K562 (cell line): ENCODE results near the gene EPOP. TPM values are rescaled to one million over a fixed set of nuclear protein-coding genes. Genes with fewer than 3 reads are reported as not detected.

Source experiments
- DNMT1 ChIP-seq: fragments of 450-650 bp; IDR thresholded peaks from 2 replicates; pipeline ENCODE4 v1.6.1; 2016; ENCODE audit warnings: antibody characterized with exemption, mild to moderate bottlenecking
- E2F8 ChIP-seq: fragments of 450-650 bp; IDR thresholded peaks from 2 replicates; pipeline ENCODE4 v1.7.1; 2018; ENCODE audit warnings: mild to moderate bottlenecking, low read depth; ENCODE audit not compliant: partially characterized antibody
- EGR1 ChIP-seq: fragments of 450-650 bp; conservative IDR thresholded peaks from 2 replicates; pipeline ENCODE4 v1.6.1; 2017; ENCODE audit warnings: mild to moderate bottlenecking
- HDAC8 ChIP-seq: fragments of 450-650 bp; IDR thresholded peaks from 2 replicates; pipeline ENCODE4 v1.6.1; 2016; ENCODE audit warnings: mild to moderate bottlenecking, missing genetic modification characterization, moderate library complexity, missing compliant biosample characterization
- KLF16 ChIP-seq: IDR thresholded peaks from 2 replicates; pipeline ENCODE4 v1.6.1; 2016; ENCODE audit warnings: antibody characterized with exemption
- MECOM ChIP-seq: fragments of 250-450 bp; sonication (Bioruptor Pico); IDR thresholded peaks from 2 replicates; pipeline ENCODE4 v1.8.0; 2022; ENCODE audit warnings: inconsistent platforms
- MTF1 ChIP-seq: fragments of 250-450 bp; sonication (Bioruptor Pico); IDR thresholded peaks from 2 replicates; pipeline ENCODE4 v1.9.0; 2021; ENCODE audit warnings: moderate library complexity, mild to moderate bottlenecking, inconsistent platforms, borderline replicate concordance
- NCOR1 ChIP-seq: fragments of 450-650 bp; IDR thresholded peaks from 2 replicates; pipeline ENCODE4 v1.6.1; 2016; ENCODE audit warnings: mild to moderate bottlenecking, moderate library complexity
- NELFE ChIP-seq: IDR thresholded peaks from 2 replicates; pipeline ENCODE4 v1.6.1; 2011; ENCODE audit warnings: mild to moderate bottlenecking; ENCODE audit not compliant: insufficient read depth, insufficient read length
- SMARCA4 ChIP-seq: fragments of 450-650 bp; IDR thresholded peaks from 2 replicates; pipeline ENCODE4 v1.6.1; 2016
- SPI1 ChIP-seq: IDR thresholded peaks from 2 replicates; pipeline ENCODE4 v1.6.1; 2011; ENCODE audit warnings: low read depth, low read length, control low read depth, borderline replicate concordance
- TAL1 ChIP-seq: fragments of 450-650 bp; IDR thresholded peaks from 2 replicates; pipeline ENCODE4 v1.6.1; 2016; ENCODE audit warnings: mild to moderate bottlenecking
- TCFL5 ChIP-seq: fragments of 250-450 bp; sonication (Bioruptor Pico); conservative IDR thresholded peaks from 2 replicates; pipeline ENCODE4 v1.6.1; 2021; ENCODE audit warnings: mild to moderate bottlenecking, moderate library complexity, matching md5 sums
- TEAD4 ChIP-seq, 2 experiments: sonication (generic) in 1 of 2; formaldehyde crosslinking in 1 of 2; IDR thresholded peaks; 2 replicates each; pipeline versions ENCODE4 v1.6.1 to v1.8.0; 2012 to 2022; ENCODE audit warnings: borderline replicate concordance in 1 of 2, inconsistent platforms in 1 of 2, low read length in 1 of 2, mild to moderate bottlenecking in 1 of 2, missing genetic modification reagents in 1 of 2
- TOE1 ChIP-seq, 2 experiments: fragments of 450-650 bp in 1 of 2; sonication (generic) in 1 of 2; formaldehyde crosslinking in 1 of 2; IDR thresholded peaks; 2 replicates each; pipeline versions ENCODE4 v1.7.1 to v1.8.0; 2016 to 2022; ENCODE audit warnings: borderline replicate concordance in 2 of 2, mild to moderate bottlenecking in 2 of 2, antibody characterized with exemption in 1 of 2, inconsistent platforms in 1 of 2, low read depth in 1 of 2, missing genetic modification reagents in 1 of 2, moderate library complexity in 1 of 2
- TSC22D4 ChIP-seq: fragments of 450-650 bp; IDR thresholded peaks from 2 replicates; pipeline ENCODE4 v1.6.1; 2016; ENCODE audit warnings: missing genetic modification characterization, missing biosample characterization, control low read depth
- ZFP30 ChIP-seq: fragments of 250-450 bp; sonication (Bioruptor Pico); IDR thresholded peaks from 2 replicates; pipeline ENCODE4 v1.8.0; 2022; ENCODE audit warnings: moderate library complexity, mild to moderate bottlenecking, inconsistent platforms, borderline replicate concordance
- ZNF146 ChIP-seq: IDR thresholded peaks from one replicate; pipeline ENCODE4 v1.6.1; 2018; ENCODE audit warnings: missing compliant biosample characterization; ENCODE audit not compliant: unreplicated experiment
- ZNF354B ChIP-seq: fragments of 250-450 bp; sonication (Bioruptor Pico); IDR thresholded peaks from 2 replicates; pipeline ENCODE4 v1.4.0; 2020
- ZNF384 ChIP-seq: IDR thresholded peaks from 2 replicates; pipeline ENCODE4 v1.6.1; 2012; ENCODE audit warnings: low read depth, low read length, improper control_type of control experiment
- polyA plus RNA-seq, 8 experiments: library from polyadenylated mRNA; depleted of rRNA in 4 of 8; stranded (reverse) in 5 of 8; unstranded in 3 of 8; fragments of >200 nt; fragmentation: Nextera tagmentation in 2 of 8; fragmentation: Illumina TruSeq in 1 of 8; extraction: Ambion mirVana in 2 of 8; extraction: Trizol in 1 of 8; gene quantifications; 2 replicates each; pipeline versions ENCODE4 v1.2.1 to v1.2.3, GENCODE V29; 2011 to 2014; ENCODE audit warnings: inconsistent platforms in 1 of 8, missing spikeins in 1 of 8
- total RNA-seq, 7 experiments: library from RNA; depleted of rRNA in 6 of 7; stranded (reverse); fragments of >200 nt in 6 of 7; fragmentation: Illumina TruSeq in 2 of 7; extraction: Trizol in 2 of 7; gene quantifications; 2 replicates each; pipeline versions ENCODE4 v1.2.1 to v1.2.3, GENCODE V29; 2011 to 2021; ENCODE audit warnings: low replicate concordance in 1 of 7

Gene EPOP
- total and polyA plus RNA-seq, 9 of the 15 experiments (the other 6 are each of a cell fraction or from before 2014, with no cell fraction given), result 0.41 to 10.6 (median 4.6) TPM

GRCh38 chr17:38654411-38655398 lies 20.1 kb downstream of the EPOP start (continued):
- TF ChIP-seq TCFL5 (CRISPR knock-in tag) (no peak), MECOM (CRISPR knock-in tag) (no peak), NELFE (no peak), ZNF384 (no peak), TEAD4 (IDR thresholded peaks at IDR 0.05; ENCODE audit: low read length) (0 out of 2 replicates have a peak, but pooled peaks have one; percentile 31), TEAD4 (CRISPR knock-in tag; IDR thresholded peaks at IDR 0.05; ENCODE audit: borderline replicate concordance) (no peak), ZFP30 (no peak), E2F8 (no peak), MTF1 (CRISPR knock-in tag) (no peak), EGR1 (peak; percentile 69), TSC22D4 (no peak), TAL1 (peak; percentile 57), TOE1 (IDR thresholded peaks at IDR 0.05; ENCODE audit: borderline replicate concordance) (no peak), TOE1 (CRISPR knock-in tag; IDR thresholded peaks at IDR 0.05; ENCODE audit: borderline replicate concordance, low read depth) (no peak), SMARCA4 (peak; percentile 46; the same call in 1 of the 2 replicates), ZNF354B (CRISPR knock-in tag) (no peak), ZNF146 (CRISPR knock-in tag) (no peak), NCOR1 (peak; percentile 71), DNMT1 (no peak), HDAC8 (tag) (no peak), KLF16 (peak; percentile 34), SPI1 (peak; percentile 40; the same call in 1 of the 2 replicates)
- TF ChIP-seq, all 486 proteins: peak for 23
